Activated CD4-positive, alpha-beta memory T cell treated with anti-CD3 and anti-CD28 coated beads for 36 hours (primary cell): ENCODE measurements around the gene NCAN. TPM values are rescaled to one million over a fixed set of nuclear protein-coding genes. Genes with fewer than 3 reads are reported as not detected.
"Not testable (repeated sequence)": the region's sequence is repeated elsewhere in the genome, so short reads cannot be mapped to it uniquely, and the experiment has no call there.

ENCODE experiments used
- CTCF ChIA-PET: fragments of 350-600 bp; sonication (Branson Sonifier 250); formaldehyde crosslinking; loops from one replicate; lab custom pipeline; 2021; ENCODE audit warnings: antibody characterized with exemption, inconsistent platforms; lab: Charles Lee
- POLR2A ChIA-PET: fragments of 350-600 bp; sonication (Branson Sonifier 250); formaldehyde crosslinking; loops from one replicate; lab custom pipeline; 2021; ENCODE audit warnings: antibody characterized with exemption; lab: Charles Lee
- DNase-seq: peaks from one replicate; pipeline ENCODE4 v3.0.0-alpha.2; 2020
- H3K27ac Mint-ChIP-seq: one replicate; pipeline ENCODE4 v1.8.0; 2021; ENCODE audit warnings: mixed read lengths
- H3K27me3 Mint-ChIP-seq: one replicate; pipeline ENCODE4 v1.8.0; 2021; ENCODE audit warnings: mixed read lengths
- H3K36me3 Mint-ChIP-seq: one replicate; pipeline ENCODE4 v1.8.0; 2021; ENCODE audit warnings: mixed read lengths
- H3K4me1 Mint-ChIP-seq: one replicate; pipeline ENCODE4 v1.8.0; 2021; ENCODE audit warnings: low read depth, mixed read lengths
- H3K4me3 Mint-ChIP-seq: one replicate; pipeline ENCODE4 v1.8.0; 2021; ENCODE audit warnings: mild to moderate bottlenecking, mixed read lengths
- H3K9me3 Mint-ChIP-seq: one replicate; pipeline ENCODE4 v1.8.0; 2021; ENCODE audit warnings: mixed read lengths
- intact Hi-C: fragments of 100-400 bp; cut with micrococcal nuclease; formaldehyde crosslinking; loops from one replicate; pipeline ENCODE4 v1.15.1; 2023
- total RNA-seq, 2 experiments: library from RNA; stranded (reverse); gene quantifications; one replicate each; pipeline ENCODE4 v1.2.3, GENCODE V29; 2021

Gene NCAN
- total RNA-seq, result under 1 TPM; 0.05 to 0.07 TPM

- DNase-seq, result no peak
- H3K9me3 Mint-ChIP-seq, result no peaks in the 10 kb centered on the region
- POLR2A ChIA-PET, result interaction anchor here (0.6 kb wide), 1 partner anchor 210 kb away, joined by 3 read pairs; no protein-coding TSS in a partner anchor
- peaks cover 45% of the 10 kb centered on the region for H3K27me3 Mint-ChIP-seq
- H3K4me1 Mint-ChIP-seq, result peaks cover 15% of the 10 kb centered on the region
- no peak within 1 kb of the TSS for H3K4me3 Mint-ChIP-seq
- no peaks in the 10 kb centered on the region for H3K36me3 Mint-ChIP-seq
- intact Hi-C loops, result no loop called here
- CTCF ChIA-PET, result interaction anchor here (0.7 kb wide), 1 partner anchor 9 kb away, joined by 3 read pairs; no protein-coding TSS in a partner anchor
- H3K27ac Mint-ChIP-seq, result no peak within 1 kb of the TSS
Observed at GRCh38 chr19:19211499-19212420, at the start of gene NCAN. NCAN (plus strand) TSS chr19:19211958; CDS start chr19:19216954, 4,996 bp downstream.

GRCh38 chr19:19162495-19162894, 49.3 kb upstream of the NCAN start:
- H3K4me3 Mint-ChIP-seq, result no peak overlapping the region
- H3K9me3 Mint-ChIP-seq, result no peaks in the 10 kb centered on the region
- no peaks in the 10 kb centered on the region for H3K4me1 Mint-ChIP-seq
- ChIA-PET CTCF (interaction anchor here (2.1 kb wide), 1 partner anchor 12 kb away, joined by 8 read pairs; no protein-coding TSS in a partner anchor), POLR2A (no interaction called here)
- H3K27me3 Mint-ChIP-seq, result no peaks in the 10 kb centered on the region
- H3K36me3 Mint-ChIP-seq, result no peaks in the 10 kb centered on the region
- no peak for DNase-seq
- intact Hi-C loops, result no loop called here
- no peak overlapping the region for H3K27ac Mint-ChIP-seq

GRCh38 chr19:19165396-19165795, 46.4 kb upstream of the NCAN start:
- Mint-ChIP-seq H3K36me3 (no peaks in the 10 kb centered on the region), H3K27me3 (no peaks in the 10 kb centered on the region), H3K4me1 (peaks cover 8% of the 10 kb centered on the region), H3K9me3 (no peaks in the 10 kb centered on the region), H3K27ac (no peak overlapping the region), H3K4me3 (no peak overlapping the region)
- intact Hi-C loops, result no loop called here
- CTCF ChIA-PET, result no interaction called here
- no peak for DNase-seq
- POLR2A ChIA-PET, result no interaction called here

GRCh38 chr19:19167612-19168011, 44.1 kb upstream of the NCAN start:
- Mint-ChIP-seq H3K27me3 (no peaks in the 10 kb centered on the region), H3K4me3 (no peak overlapping the region), H3K9me3 (no peaks in the 10 kb centered on the region), H3K4me1 (peaks cover 13% of the 10 kb centered on the region), H3K27ac (no peak overlapping the region), H3K36me3 (no peaks in the 10 kb centered on the region)
- CTCF ChIA-PET, result interaction anchor here (0.5 to 1.7 kb wide), 2 partner anchors 18 to 364 kb away, joined by 4 read pairs; no protein-coding TSS in a partner anchor
- intact Hi-C loops, result no loop called here
- POLR2A ChIA-PET, result no interaction called here
- DNase-seq, result no peak

- H3K4me3 Mint-ChIP-seq, result no peak overlapping the region
- peaks cover 13% of the 10 kb centered on the region for H3K4me1 Mint-ChIP-seq
- no peaks in the 10 kb centered on the region for H3K36me3 Mint-ChIP-seq
- intact Hi-C loops, result loop anchor here (5.0 kb wide), 1 partner anchor 58 kb away; no protein-coding TSS in a partner anchor
- no peak for DNase-seq
- no peaks in the 10 kb centered on the region for H3K27me3 Mint-ChIP-seq
- H3K9me3 Mint-ChIP-seq, result no peaks in the 10 kb centered on the region
- ChIA-PET CTCF (interaction anchor here (1.2 kb wide), 1 partner anchor 23 kb away, joined by 5 read pairs; no protein-coding TSS in a partner anchor), POLR2A (no interaction called here)
- no peak overlapping the region for H3K27ac Mint-ChIP-seq
Observed at GRCh38 chr19:19169236-19170052, 42.3 kb upstream of the NCAN start.

- H3K27ac Mint-ChIP-seq, result no peak within 1 kb of the TSS
- no peaks in the 10 kb centered on the region for H3K27me3 Mint-ChIP-seq
- DNase-seq, result peak; percentile 83
- H3K4me3 Mint-ChIP-seq, result peak within 1 kb of the TSS; percentile 1
- H3K9me3 Mint-ChIP-seq, result no peaks in the 10 kb centered on the region
- ChIA-PET POLR2A (no interaction called here), CTCF (interaction anchor here (1.2 kb wide), 1 partner anchor 24 kb away, joined by 5 read pairs; no protein-coding TSS in a partner anchor)
- peaks cover 13% of the 10 kb centered on the region for H3K4me1 Mint-ChIP-seq
- intact Hi-C loops, result loop anchor here (5.0 kb wide), 1 partner anchor 57 kb away; no protein-coding TSS in a partner anchor
- H3K36me3 Mint-ChIP-seq, result no peaks in the 10 kb centered on the region
Observed at GRCh38 chr19:19170053-19170872, 41.5 kb upstream of the NCAN start, which contains the start of gene MEF2B. MEF2B (minus strand) TSS chr19:19170263; CDS start chr19:19150735, 19,528 bp downstream.

GRCh38 chr19:19170873-19171672, 40.7 kb upstream of the NCAN start:
- no peaks in the 10 kb centered on the region for H3K27me3 Mint-ChIP-seq
- no peaks in the 10 kb centered on the region for H3K36me3 Mint-ChIP-seq
- DNase-seq, result no peak
- intact Hi-C loops, result loop anchor here (5.0 kb wide), 1 partner anchor 56 kb away; no protein-coding TSS in a partner anchor
- H3K27ac Mint-ChIP-seq, result no peak overlapping the region
- H3K4me1 Mint-ChIP-seq, result peaks cover 13% of the 10 kb centered on the region
- no peaks in the 10 kb centered on the region for H3K9me3 Mint-ChIP-seq
- ChIA-PET POLR2A (no interaction called here), CTCF (no interaction called here)
- H3K4me3 Mint-ChIP-seq, result no peak overlapping the region

GRCh38 chr19:19171821-19172532, 39.8 kb upstream of the NCAN start:
- ChIA-PET CTCF (interaction anchor here (0.6 kb wide), 1 partner anchor 19 kb away, joined by 3 read pairs; no protein-coding TSS in a partner anchor), POLR2A (no interaction called here)
- Mint-ChIP-seq H3K27me3 (no peaks in the 10 kb centered on the region), H3K9me3 (no peaks in the 10 kb centered on the region), H3K27ac (no peak overlapping the region), H3K4me1 (peaks cover 13% of the 10 kb centered on the region), H3K4me3 (no peak overlapping the region), H3K36me3 (no peaks in the 10 kb centered on the region)
- DNase-seq, result no peak
- intact Hi-C loops, result loop anchor here (5.0 kb wide), 1 partner anchor 55 kb away; no protein-coding TSS in a partner anchor

GRCh38 chr19:19173243-19173642, 38.5 kb upstream of the NCAN start:
- H3K9me3 Mint-ChIP-seq, POLR2A ChIA-PET, H3K27ac Mint-ChIP-seq, H3K36me3 Mint-ChIP-seq, H3K4me3 Mint-ChIP-seq, DNase-seq, H3K27me3 Mint-ChIP-seq: not testable (repeated sequence)
- intact Hi-C loops, result loop anchor here (5.0 kb wide), 1 partner anchor 54 kb away; no protein-coding TSS in a partner anchor
- CTCF ChIA-PET, result interaction anchor here (1.9 to 4.3 kb wide), 2 partner anchors 19 to 26 kb away, joined by 6 to 33 read pairs; no protein-coding TSS in a partner anchor
- H3K4me1 Mint-ChIP-seq, result peaks cover 13% of the 10 kb centered on the region

GRCh38 chr19:19176950-19177349, 34.8 kb upstream of the NCAN start:
- DNase-seq, result no peak
- peaks cover 9% of the 10 kb centered on the region for H3K36me3 Mint-ChIP-seq
- H3K4me3 Mint-ChIP-seq, result no peak overlapping the region
- ChIA-PET CTCF (interaction anchor here (1.2 to 4.3 kb wide), 2 partner anchors 15 to 30 kb away, joined by 3 to 33 read pairs; partner anchors contain the start of genes BORCS8 and RFXANK), POLR2A (no interaction called here)
- H3K4me1 Mint-ChIP-seq, result no peaks in the 10 kb centered on the region
- no peaks in the 10 kb centered on the region for H3K9me3 Mint-ChIP-seq
- intact Hi-C loops, result no loop called here
- H3K27ac Mint-ChIP-seq, result no peak overlapping the region
- H3K27me3 Mint-ChIP-seq, result no peaks in the 10 kb centered on the region
